ENCODE results near the gene KCNN4.

Gene KCNN4

DNA sequence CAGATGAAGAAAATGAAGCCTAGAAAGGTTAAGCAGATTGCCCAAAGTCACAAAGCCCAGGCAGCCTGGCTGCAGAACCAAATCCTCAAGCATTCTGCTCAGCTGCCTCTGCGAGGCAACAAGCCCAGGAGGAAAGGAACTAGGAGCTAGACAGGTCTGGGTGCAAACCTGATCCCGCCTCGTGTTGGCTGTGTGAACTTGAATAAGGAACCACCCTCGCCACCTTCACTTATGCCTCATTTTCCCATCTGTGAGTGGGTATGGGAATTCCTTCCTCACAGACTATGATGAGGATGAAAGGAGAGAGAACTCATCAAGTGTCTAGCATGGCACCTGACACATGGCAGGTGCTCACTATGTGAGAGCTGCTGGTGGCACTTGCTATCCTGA, 32.6 kb downstream of the KCNN4 start:
- DNase-seq: no peak

- no peak for DNase-seq
Measured at GRCh38 chr19:43747557-43748204, 33.1 kb downstream of the KCNN4 start.

DNA sequence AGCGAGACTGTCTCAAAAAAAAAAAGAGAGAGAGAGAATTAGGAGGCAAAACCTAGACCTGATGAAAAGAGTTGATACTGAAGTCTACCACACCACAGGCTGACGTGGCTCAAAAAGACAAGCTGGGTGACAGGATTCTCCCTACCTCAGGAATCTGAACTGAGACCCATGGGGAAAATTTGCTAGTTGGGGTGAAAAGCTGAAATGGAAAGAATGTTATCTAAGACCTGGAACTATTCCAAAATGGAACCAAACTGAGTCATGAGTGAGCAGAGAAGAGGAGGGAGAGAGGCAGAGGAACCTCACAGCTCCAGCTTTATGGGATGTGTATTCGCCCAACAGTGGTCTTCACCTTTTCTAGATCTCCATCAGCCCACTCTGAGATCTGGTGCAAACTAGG, 37.7 kb downstream of the KCNN4 start:
- DNase-seq: no peak

DNA sequence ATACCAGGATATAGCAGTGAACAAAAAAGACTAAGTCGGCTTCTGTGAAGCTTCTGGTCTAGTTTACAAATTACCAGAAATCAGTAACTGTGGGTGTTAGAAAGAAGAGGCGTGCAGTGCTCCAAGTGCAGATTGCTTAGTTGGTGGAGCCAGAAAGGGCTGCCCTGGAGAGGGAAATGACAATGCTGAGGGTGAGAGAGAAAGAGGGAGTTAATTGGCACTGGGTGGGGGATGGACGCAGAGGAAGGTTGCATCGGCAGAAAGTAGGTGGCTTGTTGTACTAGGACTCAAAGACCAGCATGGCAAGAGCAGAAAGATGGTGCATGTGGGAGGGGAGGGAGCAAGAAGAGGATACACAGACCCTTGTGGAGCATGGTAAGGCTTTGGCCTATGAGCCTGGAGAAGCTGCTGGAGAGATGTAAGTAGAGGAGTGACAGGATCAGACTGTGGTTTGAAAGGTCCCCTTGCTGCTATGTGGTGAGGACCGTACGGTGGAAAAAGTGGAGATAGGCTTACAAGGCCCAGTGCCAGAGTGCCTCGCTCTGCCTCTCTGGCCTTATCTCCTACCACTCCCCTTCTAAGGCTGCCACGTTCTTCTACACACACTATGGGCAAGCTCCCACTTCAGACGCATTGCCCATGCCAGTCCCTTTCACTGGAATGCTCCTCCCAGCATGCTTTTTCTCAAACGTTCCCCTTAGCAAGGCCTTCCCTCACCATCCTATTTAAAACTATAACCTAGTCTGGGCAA, 39.5 kb downstream of the KCNN4 start:
- DNase-seq: no peak

GRCh38 chr19:43739439-43740235, 41.1 kb downstream of the KCNN4 start:
- no peak for DNase-seq

GRCh38 chr19:43738780-43739211, 42.0 kb downstream of the KCNN4 start:
- DNase-seq: no peak

DNA sequence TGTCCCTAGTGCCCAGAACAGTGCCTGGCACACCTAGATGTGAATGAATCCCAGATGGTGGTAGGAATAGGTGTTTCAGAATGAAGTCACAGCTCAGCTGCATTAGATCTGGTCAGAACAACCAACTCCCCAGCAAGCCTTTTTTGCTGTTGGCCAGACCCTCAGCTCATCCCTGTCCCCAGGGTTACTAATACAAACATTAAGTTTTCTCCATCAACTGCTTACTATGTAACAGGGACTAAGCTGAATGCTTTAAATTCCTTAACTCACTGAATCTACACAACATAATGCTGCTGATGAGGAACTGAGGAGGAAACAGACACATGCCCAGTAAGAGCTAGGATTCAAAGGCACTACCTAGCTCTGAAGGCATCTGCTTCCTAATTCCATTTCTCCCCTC, 44.8 kb downstream of the KCNN4 start:
- DNase-seq: no peak

DNA sequence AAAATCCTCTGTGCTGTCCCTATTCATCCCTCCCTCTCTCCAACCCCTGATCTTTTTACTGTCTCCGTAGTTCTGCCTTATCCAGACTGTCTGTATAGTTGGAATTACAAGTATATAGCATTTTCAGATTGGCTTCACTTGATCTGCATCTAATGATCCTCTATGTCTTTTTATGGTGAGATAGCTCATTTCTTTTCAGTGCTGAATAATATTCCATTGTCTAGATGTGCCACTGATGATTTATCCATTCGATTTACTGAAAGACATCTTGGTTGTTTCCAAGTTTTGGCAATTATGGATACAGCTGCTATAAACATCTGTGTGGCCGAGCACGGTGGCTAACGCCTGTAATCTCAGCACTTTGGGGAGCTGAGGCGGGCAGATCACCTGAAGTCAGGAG, 45.8 kb downstream of the KCNN4 start:
- DNase-seq: no peak

- DNase-seq: no peak
Measured at GRCh38 chr19:43731846-43732245, 48.9 kb downstream of the KCNN4 start.

GRCh38 chr19:43731346-43731745, 49.4 kb downstream of the KCNN4 start:
- no peak for DNase-seq

GRCh38 chr19:43729919-43730318, 50.9 kb downstream of the KCNN4 start:
- no peak for DNase-seq

GRCh38 chr19:43727593-43727853, 53.2 kb downstream of the KCNN4 start:
- no peak for DNase-seq

- no peak for DNase-seq
Measured at GRCh38 chr19:43726736-43727592, 53.8 kb downstream of the KCNN4 start.

DNA sequence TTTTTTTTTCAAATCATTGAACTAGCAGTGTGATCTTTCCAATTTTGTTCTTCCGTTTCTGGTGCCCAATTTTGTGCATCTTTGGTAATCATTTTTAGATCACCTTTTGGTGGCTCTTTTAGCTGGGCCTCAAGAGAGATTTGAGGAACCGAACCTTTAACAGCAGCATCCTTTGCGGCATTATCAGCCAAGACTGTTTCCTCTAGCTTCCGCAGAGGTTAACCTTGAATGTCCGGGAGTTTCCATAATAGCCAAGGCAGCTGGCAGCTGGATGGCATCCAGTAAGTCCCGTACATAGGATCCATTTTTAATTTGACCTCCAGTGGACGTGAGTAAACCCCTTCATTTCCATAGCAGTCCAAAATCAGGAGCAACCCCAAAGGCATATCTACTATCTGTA, 55.3 kb downstream of the KCNN4 start:
- DNase-seq: no peak

DNA sequence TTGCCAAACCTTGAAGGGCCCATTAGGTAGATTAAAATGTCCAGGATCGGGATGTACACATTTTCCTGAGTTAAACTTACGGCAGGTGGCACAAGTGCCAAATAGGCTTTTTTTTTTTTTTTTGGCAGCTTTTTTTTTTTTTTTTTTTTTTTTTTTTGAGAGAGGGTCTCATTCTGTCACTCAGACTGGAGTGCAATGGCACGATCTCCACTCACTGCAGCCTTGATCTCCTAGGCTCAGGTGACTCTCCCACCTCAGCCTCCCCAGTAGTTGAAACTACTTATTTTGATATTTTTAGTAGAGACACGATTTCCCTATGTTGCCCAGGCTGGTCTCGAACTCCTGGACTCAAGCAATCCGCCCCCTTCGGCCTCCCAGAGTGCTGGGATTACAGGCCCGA, 55.9 kb downstream of the KCNN4 start:
- DNase-seq: no peak

- no peak for DNase-seq
Measured at GRCh38 chr19:43723588-43723987, 57.2 kb downstream of the KCNN4 start.

DNA sequence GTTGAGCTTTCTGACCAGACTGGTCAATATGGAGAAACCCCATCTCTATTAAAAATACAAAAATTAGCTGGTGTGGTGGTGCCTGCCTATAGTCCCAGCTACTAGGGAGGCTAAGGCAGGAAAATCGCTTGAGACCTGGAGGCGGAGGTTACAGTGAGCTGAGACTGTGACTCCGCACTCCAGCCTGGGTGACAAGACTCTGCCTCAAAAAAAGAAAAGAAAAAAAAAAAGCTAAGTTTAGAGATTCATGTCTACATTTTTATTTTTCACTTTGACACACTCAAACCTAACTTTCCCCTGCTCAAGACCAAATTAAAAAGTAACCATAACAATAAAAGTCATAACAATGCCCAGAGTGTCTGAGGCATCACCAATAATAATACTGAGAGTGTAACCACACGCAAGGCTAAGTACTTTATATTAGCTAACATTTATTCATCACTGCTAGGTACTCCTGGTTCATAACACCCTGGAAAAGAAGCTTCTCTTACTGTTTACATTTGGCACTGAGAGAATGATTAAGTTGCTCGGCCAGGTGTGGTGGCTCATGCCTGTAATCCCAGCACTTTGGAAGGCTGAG, 59.2 kb downstream of the KCNN4 start:
- DNase-seq: no peak

GRCh38 chr19:43720936-43721335, 59.8 kb downstream of the KCNN4 start:
- no peak for DNase-seq

DNA sequence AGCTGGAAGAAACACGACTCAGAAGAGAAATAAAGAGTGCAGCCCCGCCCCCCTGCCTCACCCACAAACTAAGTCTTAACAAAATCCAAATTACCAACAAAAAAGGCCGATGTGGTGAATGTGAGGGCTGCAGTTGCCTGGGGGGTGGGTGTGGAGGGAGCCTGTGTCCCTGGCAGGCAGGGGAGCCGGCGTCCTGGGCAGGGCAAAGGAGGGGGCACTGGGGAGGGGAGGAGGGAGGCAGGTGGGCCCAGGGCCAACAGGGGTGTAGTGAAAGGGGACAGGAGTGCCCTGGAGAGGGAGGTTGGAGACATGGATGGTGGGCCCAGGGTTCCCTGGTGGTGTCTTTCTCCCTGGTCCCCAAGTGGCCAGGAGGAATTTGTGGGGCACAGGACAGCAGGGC, 60.9 kb downstream of the KCNN4 start:
- DNase-seq: no peak

GRCh38 chr19:43719378-43719868, 61.4 kb downstream of the KCNN4 start:
- no peak for DNase-seq

- no peak for DNase-seq
Measured at GRCh38 chr19:43718627-43719377, 62.0 kb downstream of the KCNN4 start.

All from NCI-H446 treated with DMSO at 0.1 percent for 48 hours (cell line).